ENCODE measurements around the gene RAB38.

GRCh38 chr11:88169471-88169870 is 5.8 kb downstream of the RAB38 start:
- no peak for TF ChIP-seq CTCF (IDR thresholded peaks at IDR 0.05)
- no peak for TF ChIP-seq POLR2AphosphoS5 (IDR thresholded peaks at IDR 0.05; ENCODE audit: low read depth, low read length)
- no peak for TF ChIP-seq REST (IDR thresholded peaks at IDR 0.05; ENCODE audit: insufficient read depth in 1 of 2, low read depth in 2 of 2, low read length in 1 of 2)
- no peak for TF ChIP-seq SIN3A (IDR thresholded peaks at IDR 0.05; ENCODE audit: borderline replicate concordance, insufficient read depth, low read depth, low read length)
